Measurements from ENCODE around the gene DNAH9. TPM values are rescaled to one million over a fixed set of nuclear protein-coding genes. Genes with fewer than 3 reads are reported as not detected.

Gene DNAH9
- total RNA-seq, 1 donor from 2014 or later, result 0.08 TPM

GRCh38 chr17:11651089-11651488 is 52.8 kb downstream of the DNAH9 start:
- no peak for TF ChIP-seq CTCF (IDR thresholded peaks at IDR 0.05; ENCODE audit: borderline replicate concordance)
- H3K9me3 ChIP-seq (replicated peaks), result no peaks in the 10 kb centered on the region
- intact Hi-C loops (cut with micrococcal nuclease), result no loop called here
- H3K4me3 ChIP-seq, result no peak overlapping the region
- no peak for DNase-seq
- no peaks in the 10 kb centered on the region for H3K4me1 ChIP-seq
- H3K27me3 ChIP-seq (ENCODE audit: low read depth), result no peaks in the 10 kb centered on the region
- H3K27ac ChIP-seq (replicated peaks), result no peak overlapping the region
- no peaks in the 10 kb centered on the region for H3K36me3 ChIP-seq

GRCh38 chr17:11668618-11669017 is 70.3 kb downstream of the DNAH9 start:
- no peak for TF ChIP-seq CTCF (IDR thresholded peaks at IDR 0.05; ENCODE audit: borderline replicate concordance)
- no peaks in the 10 kb centered on the region for H3K9me3 ChIP-seq (replicated peaks)
- no peak overlapping the region for H3K4me3 ChIP-seq
- intact Hi-C loops (cut with micrococcal nuclease), result no loop called here
- no peaks in the 10 kb centered on the region for H3K36me3 ChIP-seq
- no peaks in the 10 kb centered on the region for H3K4me1 ChIP-seq
- H3K27ac ChIP-seq (replicated peaks), result no peak overlapping the region
- peaks cover 4% of the 10 kb centered on the region for H3K27me3 ChIP-seq (ENCODE audit: low read depth)
- DNase-seq, result no peak

GRCh38 chr17:11671126-11671525 is 72.9 kb downstream of the DNAH9 start:
- Histone ChIP-seq H3K4me3 (no peak overlapping the region), H3K4me1 (no peaks in the 10 kb centered on the region), H3K27ac (replicated peaks) (no peak overlapping the region), H3K27me3 (ENCODE audit: low read depth) (no peaks in the 10 kb centered on the region), H3K9me3 (replicated peaks) (peaks cover 6% of the 10 kb centered on the region), H3K36me3 (no peaks in the 10 kb centered on the region)
- TF ChIP-seq CTCF (IDR thresholded peaks at IDR 0.05; ENCODE audit: borderline replicate concordance), result no peak
- DNase-seq, result no peak
- intact Hi-C loops (cut with micrococcal nuclease), result no loop called here

- no peaks in the 10 kb centered on the region for H3K9me3 ChIP-seq (replicated peaks)
- H3K36me3 ChIP-seq, result no peaks in the 10 kb centered on the region
- no peak overlapping the region for H3K27ac ChIP-seq (replicated peaks)
- H3K4me3 ChIP-seq, result no peak overlapping the region
- peaks cover 6% of the 10 kb centered on the region for H3K4me1 ChIP-seq
- intact Hi-C loops (cut with micrococcal nuclease), result no loop called here
- no peaks in the 10 kb centered on the region for H3K27me3 ChIP-seq (ENCODE audit: low read depth)
- no peak for DNase-seq
- TF ChIP-seq CTCF (IDR thresholded peaks at IDR 0.05; ENCODE audit: borderline replicate concordance), result no peak
These were observed 84.4 kb downstream of the DNAH9 start for GRCh38 chr17:11682646-11683045.

DNA sequence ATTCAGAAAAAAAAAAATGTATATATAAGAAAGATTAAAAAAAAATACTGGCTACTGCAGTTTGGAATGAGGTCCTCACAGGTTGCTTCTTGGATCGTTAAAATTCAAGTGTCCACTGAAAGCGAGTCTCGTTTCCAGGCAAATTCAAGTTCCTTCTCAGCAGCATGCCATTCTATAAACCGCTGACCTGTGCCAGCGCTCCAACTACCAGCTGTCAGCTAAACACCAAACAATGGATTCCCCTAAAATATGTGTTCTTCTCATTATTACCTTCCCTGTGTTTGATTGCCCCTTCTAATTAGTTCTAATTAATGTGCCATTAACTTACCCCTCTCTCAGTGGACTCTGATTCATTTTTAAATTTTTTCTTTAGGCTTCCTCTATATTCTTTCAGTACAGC is 92.4 kb downstream of the DNAH9 start:
- no peak for DNase-seq
- Histone ChIP-seq H3K9me3 (replicated peaks) (no peaks in the 10 kb centered on the region), H3K36me3 (no peaks in the 10 kb centered on the region), H3K4me3 (no peak overlapping the region), H3K27me3 (ENCODE audit: low read depth) (no peaks in the 10 kb centered on the region), H3K4me1 (no peaks in the 10 kb centered on the region), H3K27ac (replicated peaks) (no peak overlapping the region)
- no peak for TF ChIP-seq CTCF (IDR thresholded peaks at IDR 0.05; ENCODE audit: borderline replicate concordance)
- intact Hi-C loops (cut with micrococcal nuclease), result no loop called here

DNA sequence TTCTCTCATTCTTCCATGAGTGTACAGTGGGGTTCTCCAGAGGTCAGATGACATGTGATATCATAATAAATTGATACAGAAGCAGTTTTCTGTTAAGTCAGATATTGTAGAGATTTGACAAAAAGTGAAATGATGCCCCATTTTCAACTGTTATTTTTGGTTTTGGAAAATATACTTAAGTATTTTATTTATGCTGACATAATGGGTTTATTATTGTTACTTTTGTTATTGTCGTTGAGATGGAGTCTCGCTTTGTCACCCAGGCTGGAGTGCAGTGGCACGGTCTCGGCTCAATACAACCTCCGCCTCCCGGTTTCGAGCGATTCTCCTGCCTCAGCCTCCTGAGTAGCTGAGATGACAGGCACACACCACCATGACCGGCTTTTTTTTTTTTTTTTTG is 94.4 kb downstream of the DNAH9 start:
- intact Hi-C loops (cut with micrococcal nuclease), result no loop called here

More for the DNA sequence above, 94.4 kb downstream of the DNAH9 start:
- H3K36me3 ChIP-seq, result no peaks in the 10 kb centered on the region
- peaks cover 12% of the 10 kb centered on the region for H3K9me3 ChIP-seq (replicated peaks)
- no peak overlapping the region for H3K27ac ChIP-seq (replicated peaks)
- DNase-seq, result no peak
- TF ChIP-seq CTCF (IDR thresholded peaks at IDR 0.05; ENCODE audit: borderline replicate concordance), result no peak
- no peaks in the 10 kb centered on the region for H3K27me3 ChIP-seq (ENCODE audit: low read depth)
- H3K4me3 ChIP-seq, result no peak overlapping the region
- no peaks in the 10 kb centered on the region for H3K4me1 ChIP-seq
